ENCODE results near the gene F10.

- no peak for TF ChIP-seq LEF1 (IDR thresholded peaks at IDR 0.05; ENCODE audit: borderline replicate concordance)
- TF ChIP-seq SUZ12 (IDR thresholded peaks at IDR 0.05) = no peak
- no peak for TF ChIP-seq BHLHE40 (IDR thresholded peaks at IDR 0.05; ENCODE audit: borderline replicate concordance)
- no peak for TF ChIP-seq FOXK2 (IDR thresholded peaks at IDR 0.05)
- no peak for TF ChIP-seq SP1 (IDR thresholded peaks at IDR 0.05)
Observed at GRCh38 chr13:113077566-113077952, 45.0 kb upstream of the F10 start.

Data from HEK293T (cell line).